Medulla oblongata (tissue), 1 donor: ENCODE results near the gene SIGLEC1.

Experiments
- DNase-seq: peaks from one replicate; pipeline ENCODE4 v3.0.0-alpha.2; 2015; ENCODE audit errors: extremely low spot score

The SIGLEC1 gene

GRCh38 chr20:3744806-3745685 is 32.6 kb upstream of the SIGLEC1 start:
- no peak for DNase-seq

- DNase-seq = no peak
These were observed 31.6 kb upstream of the SIGLEC1 start for GRCh38 chr20:3744037-3744436.

GRCh38 chr20:3743251-3743650 is 30.9 kb upstream of the SIGLEC1 start:
- no peak for DNase-seq

GRCh38 chr20:3741836-3742458 is 29.5 kb upstream of the SIGLEC1 start:
- DNase-seq = no peak

GRCh38 chr20:3740615-3741301 is 28.4 kb upstream of the SIGLEC1 start:
- no peak for DNase-seq

- no peak for DNase-seq
These were observed 27.6 kb upstream of the SIGLEC1 start for GRCh38 chr20:3739926-3740451.

- DNase-seq = no peak
These were observed 26.9 kb upstream of the SIGLEC1 start for GRCh38 chr20:3739054-3739925.

GRCh38 chr20:3738111-3739053 is 26.0 kb upstream of the SIGLEC1 start:
- DNase-seq = no peak

- DNase-seq = no peak
These were observed 23.4 kb upstream of the SIGLEC1 start for GRCh38 chr20:3735768-3736167.

- DNase-seq = no peak
These were observed 21.9 kb upstream of the SIGLEC1 start for GRCh38 chr20:3734111-3734843.

- no peak for DNase-seq
These were observed 21.0 kb upstream of the SIGLEC1 start for GRCh38 chr20:3733119-3733995.

- no peak for DNase-seq
These were observed 20.1 kb upstream of the SIGLEC1 start, which contains the start of gene HSPA12B for GRCh38 chr20:3732327-3733118. Gene HSPA12B (plus strand): TSS chr20:3732685. CDS start chr20:3738675, 5,990 bp downstream.

- no peak for DNase-seq
These were observed 19.5 kb upstream of the SIGLEC1 start for GRCh38 chr20:3731944-3732326.

GRCh38 chr20:3730803-3731672 is 18.6 kb upstream of the SIGLEC1 start:
- no peak for DNase-seq

- DNase-seq = no peak
These were observed 17.6 kb upstream of the SIGLEC1 start for GRCh38 chr20:3729811-3730540.

- DNase-seq = no peak
These were observed 17.0 kb upstream of the SIGLEC1 start for GRCh38 chr20:3729378-3729777.
